Esophagus squamous epithelium (tissue), 4 donors: ENCODE data around the gene SERPINA9.

Experiments
- POLR2A ChIP-seq, 4 donors: fragments of 450-650 bp; IDR thresholded peaks; one replicate each; pipeline ENCODE4 v1.6.1; 2017; ENCODE audit warnings: antibody characterized with exemption in 4 of 4, mild to moderate bottlenecking in 4 of 4, moderate library complexity in 3 of 4
- TF ChIP-seq, protein P1 (sequence below), 6 experiments: fragments of 450-650 bp in 4 of 6; fragments of 200-600 bp in 2 of 6; sonication (generic) in 2 of 6; IDR thresholded peaks; one replicate each; pipeline ENCODE4 v1.5.1; 2016 to 2019; ENCODE audit warnings: antibody characterized with exemption in 6 of 6, mild to moderate bottlenecking in 4 of 6, moderate library complexity in 4 of 6

DNA sequence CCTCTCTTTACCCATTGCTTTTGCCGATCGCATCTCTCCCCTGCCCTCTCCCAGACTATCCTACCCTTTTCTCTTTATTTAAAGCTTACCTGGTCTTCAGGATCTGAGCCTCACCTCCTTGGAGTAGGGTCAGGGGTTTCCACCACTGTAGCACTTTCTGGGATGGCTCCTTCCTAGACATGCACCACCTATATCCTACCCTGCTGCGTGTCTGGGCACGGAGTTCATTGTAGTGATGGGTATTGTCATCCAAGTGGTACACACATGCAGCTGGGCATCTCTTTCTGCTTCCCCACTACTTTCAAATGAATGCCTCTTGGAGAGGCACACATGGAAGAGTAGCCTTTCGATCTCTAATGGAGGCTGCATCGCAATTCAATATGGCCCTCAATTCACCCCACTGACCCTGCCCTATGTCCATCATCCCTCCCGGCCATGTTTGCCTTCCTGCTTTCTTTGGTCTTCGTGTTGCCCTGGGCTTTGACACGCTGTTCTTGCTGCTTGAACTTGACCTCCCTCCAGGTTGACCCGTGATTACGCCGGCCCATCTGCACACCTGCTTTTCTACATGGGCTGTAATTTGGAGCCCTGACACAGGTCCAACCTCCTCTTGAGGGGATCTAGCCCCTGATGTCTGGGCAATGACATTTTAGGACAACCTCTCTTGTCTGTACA lies 34.3 kb downstream of the SERPINA9 start:
- TF ChIP-seq, protein P1, sequence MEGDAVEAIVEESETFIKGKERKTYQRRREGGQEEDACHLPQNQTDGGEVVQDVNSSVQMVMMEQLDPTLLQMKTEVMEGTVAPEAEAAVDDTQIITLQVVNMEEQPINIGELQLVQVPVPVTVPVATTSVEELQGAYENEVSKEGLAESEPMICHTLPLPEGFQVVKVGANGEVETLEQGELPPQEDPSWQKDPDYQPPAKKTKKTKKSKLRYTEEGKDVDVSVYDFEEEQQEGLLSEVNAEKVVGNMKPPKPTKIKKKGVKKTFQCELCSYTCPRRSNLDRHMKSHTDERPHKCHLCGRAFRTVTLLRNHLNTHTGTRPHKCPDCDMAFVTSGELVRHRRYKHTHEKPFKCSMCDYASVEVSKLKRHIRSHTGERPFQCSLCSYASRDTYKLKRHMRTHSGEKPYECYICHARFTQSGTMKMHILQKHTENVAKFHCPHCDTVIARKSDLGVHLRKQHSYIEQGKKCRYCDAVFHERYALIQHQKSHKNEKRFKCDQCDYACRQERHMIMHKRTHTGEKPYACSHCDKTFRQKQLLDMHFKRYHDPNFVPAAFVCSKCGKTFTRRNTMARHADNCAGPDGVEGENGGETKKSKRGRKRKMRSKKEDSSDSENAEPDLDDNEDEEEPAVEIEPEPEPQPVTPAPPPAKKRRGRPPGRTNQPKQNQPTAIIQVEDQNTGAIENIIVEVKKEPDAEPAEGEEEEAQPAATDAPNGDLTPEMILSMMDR (IDR thresholded peaks at IDR 0.05), result no peak
- no peak for TF ChIP-seq POLR2A (IDR thresholded peaks at IDR 0.05)
